Measurements from ENCODE around the gene C1orf21. TPM values are rescaled to one million over a fixed set of nuclear protein-coding genes. Genes with fewer than 3 reads are reported as not detected.
A peak's percentile ranks its signal among the peaks of the same experiment; 100 is the strongest.

Gene C1orf21
- total RNA-seq, 1 donor from 2014 or later: 16.7 TPM

DNA sequence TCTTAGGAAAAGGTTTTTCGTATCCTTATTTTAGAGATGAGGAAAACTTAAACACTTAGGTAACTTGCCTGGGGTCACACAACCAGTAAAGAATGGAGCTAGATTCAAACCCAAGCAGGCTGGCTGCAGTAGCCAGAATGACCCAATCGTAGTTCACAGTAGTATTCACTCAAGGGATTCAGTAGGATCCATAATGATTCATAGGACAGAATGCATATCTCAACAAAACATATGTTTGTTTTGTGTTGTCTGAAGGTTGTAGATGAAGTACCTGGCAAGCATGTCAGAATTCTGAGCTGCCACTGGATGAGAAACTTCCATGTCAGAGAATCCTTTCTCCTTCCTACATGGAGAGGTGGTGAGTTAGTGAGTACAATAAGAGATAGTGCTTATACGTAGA is 155.5 kb downstream of the C1orf21 start:
- Histone ChIP-seq H3K27me3 (ENCODE audit: control insufficient read depth in 3 of 3, insufficient read depth in 3 of 3, low read length in 3 of 3) (no peaks in the 10 kb centered on the region), H3K4me1 (ENCODE audit: control insufficient read depth in 3 of 3, insufficient read depth in 3 of 3, low read length in 3 of 3) (peaks cover 0 to 7% (median 2%) of the 10 kb centered on the region in 3 donors), H3K9me3 (ENCODE audit: control insufficient read depth in 3 of 3, low read length in 3 of 3) (peaks cover 0 to 3% (median 0%) of the 10 kb centered on the region in 3 donors), H3K4me3 (ENCODE audit: low read length in 3 of 3) (no peak overlapping the region), H3K27ac (ENCODE audit: low read depth, low read length) (no peak overlapping the region), H3K9ac (ENCODE audit: low read depth in 1 of 3, low read length in 3 of 3) (no peak overlapping the region), H3K36me3 (ENCODE audit: control insufficient read depth in 3 of 3, insufficient read depth in 3 of 3, low read length in 3 of 3) (peaks cover 3 to 8% (median 7%) of the 10 kb centered on the region in 3 donors)

DNA sequence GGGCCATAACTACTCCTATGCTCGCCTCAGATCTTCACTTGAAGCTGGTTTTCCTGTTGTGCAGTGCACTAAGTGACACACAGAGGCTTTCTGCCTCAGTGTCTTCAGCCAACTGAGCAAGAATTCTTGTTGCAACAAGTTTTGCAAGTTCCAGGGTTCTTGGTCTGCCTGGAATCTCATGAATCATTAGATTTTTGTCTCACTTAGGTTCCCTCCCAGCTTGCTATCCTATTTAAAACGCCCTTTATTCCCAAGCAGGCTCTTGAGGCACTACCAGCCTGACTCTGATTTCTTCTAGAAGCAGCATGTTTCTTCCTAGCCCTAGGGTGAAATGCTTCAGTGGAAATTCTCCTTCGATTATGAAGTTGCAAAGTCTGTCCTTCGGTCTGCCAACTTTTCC is 158.8 kb downstream of the C1orf21 start:
- Histone ChIP-seq H3K4me1 (ENCODE audit: control insufficient read depth in 3 of 3, insufficient read depth in 3 of 3, low read length in 3 of 3) (peaks cover 0 to 7% (median 2%) of the 10 kb centered on the region in 3 donors), H3K4me3 (ENCODE audit: low read length in 3 of 3) (no peak overlapping the region), H3K27ac (ENCODE audit: low read depth, low read length) (no peak overlapping the region), H3K27me3 (ENCODE audit: control insufficient read depth in 3 of 3, insufficient read depth in 3 of 3, low read length in 3 of 3) (no peaks in the 10 kb centered on the region), H3K9me3 (ENCODE audit: control insufficient read depth in 3 of 3, low read length in 3 of 3) (no peaks in the 10 kb centered on the region), H3K9ac (ENCODE audit: low read depth in 1 of 3, low read length in 3 of 3) (no peak overlapping the region), H3K36me3 (ENCODE audit: control insufficient read depth in 3 of 3, insufficient read depth in 3 of 3, low read length in 3 of 3) (peaks cover 3 to 8% (median 7%) of the 10 kb centered on the region in 3 donors)

DNA sequence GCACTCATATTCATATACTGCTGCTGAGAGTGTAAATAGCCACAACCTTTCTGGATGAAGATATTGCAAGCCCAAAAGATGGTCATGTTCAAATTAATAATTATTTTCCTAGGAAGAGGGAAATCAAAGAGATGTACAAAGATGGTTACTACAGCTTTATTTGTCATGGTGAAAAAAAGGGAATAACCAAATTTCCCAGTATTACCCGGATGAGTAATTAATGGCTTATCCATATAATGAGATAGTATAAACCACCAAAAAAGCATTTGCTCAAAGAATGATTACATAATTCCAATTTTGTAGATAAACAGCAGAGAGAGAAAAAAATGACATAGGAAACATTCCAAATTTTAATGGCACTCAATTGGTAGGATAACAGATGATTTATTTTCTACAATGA is 165.6 kb downstream of the C1orf21 start:
- Histone ChIP-seq H3K27ac (ENCODE audit: low read depth, low read length) (no peak overlapping the region), H3K9me3 (ENCODE audit: control insufficient read depth in 3 of 3, low read length in 3 of 3) (no peaks in the 10 kb centered on the region), H3K27me3 (ENCODE audit: control insufficient read depth in 3 of 3, insufficient read depth in 3 of 3, low read length in 3 of 3) (no peaks in the 10 kb centered on the region), H3K9ac (ENCODE audit: low read depth in 1 of 3, low read length in 3 of 3) (no peak overlapping the region), H3K4me1 (ENCODE audit: control insufficient read depth in 3 of 3, insufficient read depth in 3 of 3, low read length in 3 of 3) (peaks cover 16 to 23% (median 23%) of the 10 kb centered on the region in 3 donors), H3K4me3 (ENCODE audit: low read length in 3 of 3) (no peak overlapping the region), H3K36me3 (ENCODE audit: control insufficient read depth in 3 of 3, insufficient read depth in 3 of 3, low read length in 3 of 3) (no peaks in the 10 kb centered on the region)

DNA sequence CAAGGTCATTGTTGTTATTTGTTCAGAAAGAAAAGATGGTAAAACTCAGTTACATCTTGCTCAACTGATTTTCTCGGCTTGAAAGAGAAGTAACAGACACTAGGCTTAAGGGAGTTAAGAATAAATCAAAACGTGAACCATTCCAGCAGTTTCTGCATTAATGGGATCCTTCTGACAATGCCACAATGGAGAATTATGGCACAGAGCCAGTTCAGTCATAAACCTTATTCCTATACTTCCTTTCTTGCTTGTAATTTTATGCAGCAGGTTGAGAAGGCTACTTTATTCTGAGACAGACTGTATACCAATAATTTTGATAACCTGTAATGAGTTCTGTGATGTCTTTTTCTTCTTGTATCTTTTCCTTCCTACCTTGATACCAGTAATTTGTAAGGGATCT is 167.0 kb downstream of the C1orf21 start:
- no peak overlapping the region for H3K9ac ChIP-seq (ENCODE audit: low read depth in 1 of 3, low read length in 3 of 3)
- peaks cover 23 to 27% (median 24%) of the 10 kb centered on the region in 3 donors for H3K4me1 ChIP-seq (ENCODE audit: control insufficient read depth in 3 of 3, insufficient read depth in 3 of 3, low read length in 3 of 3)
- H3K4me3 ChIP-seq (ENCODE audit: low read length in 3 of 3): no peak overlapping the region
- H3K27me3 ChIP-seq (ENCODE audit: control insufficient read depth in 3 of 3, insufficient read depth in 3 of 3, low read length in 3 of 3): no peaks in the 10 kb centered on the region
- no peaks in the 10 kb centered on the region for H3K9me3 ChIP-seq (ENCODE audit: control insufficient read depth in 3 of 3, low read length in 3 of 3)
- H3K27ac ChIP-seq (ENCODE audit: low read depth, low read length): no peak overlapping the region
- H3K36me3 ChIP-seq (ENCODE audit: control insufficient read depth in 3 of 3, insufficient read depth in 3 of 3, low read length in 3 of 3): no peaks in the 10 kb centered on the region

DNA sequence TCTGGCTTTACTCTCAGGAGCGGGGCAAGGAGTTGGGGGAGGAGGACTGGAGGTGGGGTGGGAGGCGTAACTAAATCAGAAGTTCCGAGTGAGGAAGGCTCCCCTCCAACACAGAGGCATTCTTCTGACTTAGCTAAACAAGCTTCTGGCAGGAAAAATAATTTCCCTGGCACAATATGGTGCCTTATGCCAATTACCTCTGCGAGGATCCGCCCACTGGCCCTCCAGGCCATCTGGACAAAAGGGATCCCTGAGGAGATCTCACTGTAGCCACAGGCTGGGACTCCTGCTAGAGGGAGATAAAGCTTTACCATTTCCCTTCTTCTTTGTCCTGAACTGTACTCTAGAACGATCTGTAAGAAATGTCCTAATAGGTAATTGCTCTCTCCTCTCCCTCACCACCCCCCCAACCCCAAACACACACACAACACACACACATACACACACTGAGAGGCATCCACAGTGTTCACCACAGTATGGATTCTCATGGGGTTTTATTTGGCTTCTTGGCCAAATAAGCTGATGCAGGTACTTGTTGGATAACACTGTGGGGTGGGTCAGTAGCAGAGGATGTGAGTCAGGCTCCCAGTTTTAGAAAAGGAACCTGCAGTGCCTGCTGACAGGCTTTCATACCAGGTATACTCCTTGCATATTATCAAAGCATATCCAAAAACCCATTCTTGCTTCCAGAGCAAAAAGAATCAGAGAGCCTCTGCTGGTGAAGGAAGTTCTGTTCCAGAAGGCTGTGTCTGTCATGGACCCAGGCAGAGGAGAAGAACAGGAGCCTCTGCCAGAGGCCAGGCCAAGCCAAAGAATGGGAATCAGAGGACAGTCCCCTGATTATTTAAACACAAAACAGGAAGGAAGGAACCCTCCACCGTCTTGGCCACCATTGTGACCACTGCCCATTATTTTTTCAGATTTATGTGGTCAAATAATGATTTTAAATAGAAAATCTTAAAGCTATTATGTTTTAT is 169.1 kb downstream of the C1orf21 start:
- Histone ChIP-seq H3K27ac (ENCODE audit: low read depth, low read length) (peak overlapping the region; percentile 31), H3K4me3 (ENCODE audit: low read length in 3 of 3) (peak overlapping the region in 1 of 3 donors; percentile 2), H3K9me3 (ENCODE audit: control insufficient read depth in 3 of 3, low read length in 3 of 3) (no peaks in the 10 kb centered on the region), H3K9ac (ENCODE audit: low read depth in 1 of 3, low read length in 3 of 3) (peak overlapping the region in 1 of 3 donors; percentile 13), H3K36me3 (ENCODE audit: control insufficient read depth in 3 of 3, insufficient read depth in 3 of 3, low read length in 3 of 3) (no peaks in the 10 kb centered on the region), H3K4me1 (ENCODE audit: control insufficient read depth in 3 of 3, insufficient read depth in 3 of 3, low read length in 3 of 3) (peaks cover 25 to 28% (median 26%) of the 10 kb centered on the region in 3 donors), H3K27me3 (ENCODE audit: control insufficient read depth in 3 of 3, insufficient read depth in 3 of 3, low read length in 3 of 3) (no peaks in the 10 kb centered on the region)

DNA sequence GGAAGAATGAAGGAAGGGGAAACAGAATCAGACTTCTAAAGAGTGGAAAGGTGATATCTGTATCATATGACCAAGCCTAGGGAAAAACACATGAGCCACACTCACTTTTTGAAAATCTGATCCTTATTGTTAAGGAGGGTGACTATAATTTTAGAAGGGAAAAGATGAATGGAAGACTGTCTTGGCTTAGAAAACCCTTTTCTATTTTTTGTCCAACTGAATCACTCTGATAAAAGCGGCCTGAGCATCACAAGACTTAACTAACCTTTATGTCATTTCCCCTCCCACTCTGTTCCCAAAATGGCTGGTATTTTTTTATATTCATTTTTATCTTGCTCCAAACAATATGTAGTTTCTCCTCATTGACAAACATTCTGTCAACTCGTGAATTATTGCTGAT is 169.8 kb downstream of the C1orf21 start:
- H3K9me3 ChIP-seq (ENCODE audit: control insufficient read depth in 3 of 3, low read length in 3 of 3): no peaks in the 10 kb centered on the region
- no peak overlapping the region for H3K4me3 ChIP-seq (ENCODE audit: low read length in 3 of 3)
- no peaks in the 10 kb centered on the region for H3K27me3 ChIP-seq (ENCODE audit: control insufficient read depth in 3 of 3, insufficient read depth in 3 of 3, low read length in 3 of 3)
- no peaks in the 10 kb centered on the region for H3K36me3 ChIP-seq (ENCODE audit: control insufficient read depth in 3 of 3, insufficient read depth in 3 of 3, low read length in 3 of 3)
- H3K4me1 ChIP-seq (ENCODE audit: control insufficient read depth in 3 of 3, insufficient read depth in 3 of 3, low read length in 3 of 3): peaks cover 23 to 35% (median 28%) of the 10 kb centered on the region in 3 donors
- H3K9ac ChIP-seq (ENCODE audit: low read depth in 1 of 3, low read length in 3 of 3): no peak overlapping the region
- H3K27ac ChIP-seq (ENCODE audit: low read depth, low read length): peak overlapping the region; percentile 31

DNA sequence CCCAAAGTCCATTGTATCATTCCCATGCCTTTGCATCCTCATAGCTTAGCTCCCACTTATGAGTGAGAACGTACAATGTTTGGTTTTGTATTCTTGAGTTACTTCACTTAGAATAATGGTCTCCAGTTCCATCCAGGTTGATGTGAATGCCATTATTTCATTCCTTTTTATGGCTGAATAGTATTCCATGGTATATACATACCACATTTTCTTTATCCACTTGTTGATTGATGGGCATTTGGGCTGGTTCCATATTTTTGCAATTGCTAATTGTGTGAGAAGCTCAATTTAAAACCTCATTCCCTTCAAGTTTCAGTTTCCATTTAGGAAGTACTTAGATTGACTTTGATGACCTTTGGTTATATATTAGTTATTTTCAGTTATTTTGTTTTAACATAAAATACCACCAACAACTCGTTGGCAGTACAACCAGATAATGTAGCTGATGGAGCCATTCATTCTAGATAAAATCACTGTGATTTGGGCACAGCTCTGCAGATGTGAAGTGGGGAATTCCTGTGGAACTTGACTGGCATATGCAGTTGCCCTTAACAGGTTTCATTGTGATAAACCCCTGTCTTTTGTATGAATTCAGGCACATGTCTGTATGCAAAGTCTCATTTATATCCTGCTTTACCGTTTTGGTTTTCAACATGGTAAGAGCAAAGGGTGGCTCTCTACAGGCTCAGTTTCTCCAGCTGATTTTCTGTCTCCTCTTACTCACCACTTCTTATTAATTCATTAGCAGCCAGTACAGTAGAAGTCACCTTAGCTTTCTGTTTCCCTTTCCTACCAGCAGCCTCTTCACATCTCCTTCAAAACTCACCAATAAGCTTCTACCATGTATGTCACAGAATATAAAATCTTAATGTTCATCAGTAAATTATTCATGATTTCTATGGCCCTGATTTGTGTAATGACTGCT is 170.9 kb downstream of the C1orf21 start:
- Histone ChIP-seq H3K27me3 (ENCODE audit: control insufficient read depth in 3 of 3, insufficient read depth in 3 of 3, low read length in 3 of 3) (no peaks in the 10 kb centered on the region), H3K4me1 (ENCODE audit: control insufficient read depth in 3 of 3, insufficient read depth in 3 of 3, low read length in 3 of 3) (peaks cover 32 to 45% (median 36%) of the 10 kb centered on the region in 3 donors), H3K36me3 (ENCODE audit: control insufficient read depth in 3 of 3, insufficient read depth in 3 of 3, low read length in 3 of 3) (no peaks in the 10 kb centered on the region), H3K9me3 (ENCODE audit: control insufficient read depth in 3 of 3, low read length in 3 of 3) (no peaks in the 10 kb centered on the region), H3K9ac (ENCODE audit: low read depth in 1 of 3, low read length in 3 of 3) (no peak overlapping the region), H3K4me3 (ENCODE audit: low read length in 3 of 3) (no peak overlapping the region), H3K27ac (ENCODE audit: low read depth, low read length) (peak overlapping the region; percentile 31)

DNA sequence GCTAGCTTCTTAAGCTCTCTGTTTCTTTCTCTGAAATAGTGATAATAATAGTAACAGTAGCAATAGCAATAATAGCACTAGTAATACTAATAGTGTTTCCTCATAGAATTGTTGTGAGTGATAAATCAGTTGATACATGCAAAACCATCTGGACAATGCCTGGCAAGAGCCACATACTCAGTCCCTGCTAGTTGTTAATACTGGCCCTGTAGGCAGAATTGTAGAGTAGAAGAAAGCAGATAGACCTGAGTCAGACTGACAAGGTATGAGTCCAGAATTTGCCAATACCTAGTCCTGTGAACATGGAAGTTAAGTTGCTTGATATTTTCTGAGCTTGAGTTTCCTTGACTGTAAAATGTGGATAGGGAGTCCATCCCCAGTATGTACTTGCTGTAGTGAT is 171.9 kb downstream of the C1orf21 start:
- Histone ChIP-seq H3K27me3 (ENCODE audit: control insufficient read depth in 3 of 3, insufficient read depth in 3 of 3, low read length in 3 of 3) (no peaks in the 10 kb centered on the region), H3K36me3 (ENCODE audit: control insufficient read depth in 3 of 3, insufficient read depth in 3 of 3, low read length in 3 of 3) (no peaks in the 10 kb centered on the region), H3K9ac (ENCODE audit: low read depth in 1 of 3, low read length in 3 of 3) (no peak overlapping the region), H3K4me1 (ENCODE audit: control insufficient read depth in 3 of 3, insufficient read depth in 3 of 3, low read length in 3 of 3) (peaks cover 39 to 53% (median 40%) of the 10 kb centered on the region in 3 donors), H3K9me3 (ENCODE audit: control insufficient read depth in 3 of 3, low read length in 3 of 3) (no peaks in the 10 kb centered on the region), H3K27ac (ENCODE audit: low read depth, low read length) (no peak overlapping the region), H3K4me3 (ENCODE audit: low read length in 3 of 3) (no peak overlapping the region)

DNA sequence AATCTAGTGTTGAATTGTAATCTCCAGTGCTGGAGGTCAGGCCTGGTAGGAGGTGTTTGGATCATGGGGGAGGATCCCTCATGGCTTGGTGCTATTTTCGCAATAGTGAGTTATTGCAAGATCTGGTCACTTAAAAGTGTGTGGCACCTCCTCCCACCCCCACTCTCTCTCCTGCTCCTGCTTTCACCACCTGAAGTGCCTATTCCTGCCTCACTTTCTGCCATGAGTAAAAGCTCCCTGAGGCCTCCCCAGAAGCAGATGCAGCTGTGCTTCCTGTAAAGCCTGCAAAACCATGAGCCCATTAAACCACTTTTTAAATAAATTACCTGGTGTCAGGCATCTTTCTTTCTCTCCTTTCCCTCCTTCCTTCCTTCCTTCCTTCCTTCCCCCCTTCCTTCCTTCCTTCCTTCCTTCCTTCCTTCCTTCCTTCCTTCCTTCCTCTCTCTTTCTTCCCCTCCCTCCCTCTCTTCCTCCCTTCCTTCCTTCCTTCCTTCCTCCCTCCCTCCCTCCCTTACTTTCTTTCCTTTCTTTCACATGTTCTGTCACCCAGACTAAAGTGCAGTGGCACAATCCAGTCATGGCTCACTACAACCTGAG is 172.4 kb downstream of the C1orf21 start:
- Histone ChIP-seq H3K36me3 (ENCODE audit: control insufficient read depth in 3 of 3, insufficient read depth in 3 of 3, low read length in 3 of 3) (no peaks in the 10 kb centered on the region), H3K4me1 (ENCODE audit: control insufficient read depth in 3 of 3, insufficient read depth in 3 of 3, low read length in 3 of 3) (peaks cover 39 to 53% (median 40%) of the 10 kb centered on the region in 3 donors), H3K4me3 (ENCODE audit: low read length in 3 of 3) (no peak overlapping the region), H3K27ac (ENCODE audit: low read depth, low read length) (no peak overlapping the region), H3K9ac (ENCODE audit: low read depth in 1 of 3, low read length in 3 of 3) (no peak overlapping the region), H3K9me3 (ENCODE audit: control insufficient read depth in 3 of 3, low read length in 3 of 3) (no peaks in the 10 kb centered on the region), H3K27me3 (ENCODE audit: control insufficient read depth in 3 of 3, insufficient read depth in 3 of 3, low read length in 3 of 3) (no peaks in the 10 kb centered on the region)
